Erythroblast (primary cell): Measurements from ENCODE around the gene WBP2.

ENCODE experiments used
- GATA1 ChIP-seq: IDR thresholded peaks from 2 replicates; pipeline ENCODE4 v1.6.1; 2011; ENCODE audit warnings: low read depth, mild to moderate bottlenecking, control low read depth, low read length, moderate library complexity
- POLR2A ChIP-seq: IDR thresholded peaks from 2 replicates; pipeline ENCODE4 v1.6.1; 2011; ENCODE audit warnings: mild to moderate bottlenecking, low read length

GRCh38 chr17:75855310-75856061 lies at the start of gene WBP2:
- TF ChIP-seq POLR2A (peak; percentile 99), GATA1 (no peak)
